Natural killer cell treated with Interleukin-12 subunit alpha and Interleukin-12 subunit beta and Interleukin-15 and Interleukin-18, amount 100 ng/mL, for 72 hours (primary cell): ENCODE results near the gene KCTD12. TPM values are rescaled to one million over a fixed set of nuclear protein-coding genes. Genes with fewer than 3 reads are reported as not detected.

Source experiments
- ATAC-seq, 2 donors: fragments of 150-1000 bp; cut with Tn5 transposase in 1 of 2; sonication (Bioruptor Pico), chemical (Tn5 transposase) in 1 of 2; 2 replicates each; pipeline ENCODE4 v1.10.0; 2021
- DNase-seq: peaks from one replicate; pipeline ENCODE4 v3.0.0; 2022; ENCODE audit warnings: low spot score
- H3K27ac Mint-ChIP-seq, 2 donors: 1 replicate in 1 of 2; 2 replicates in 1 of 2; pipeline ENCODE4 v1.8.0; 2022; ENCODE audit warnings: mixed read lengths in 2 of 2, mild to moderate bottlenecking in 1 of 2, moderate library complexity in 1 of 2
- H3K27me3 Mint-ChIP-seq, 2 donors: 1 replicate in 1 of 2; 2 replicates in 1 of 2; pipeline ENCODE4 v1.8.0; 2022; ENCODE audit warnings: mixed read lengths in 2 of 2
- H3K36me3 Mint-ChIP-seq: one replicate; pipeline ENCODE4 v1.8.0; 2022; ENCODE audit warnings: mixed read lengths
- H3K4me1 Mint-ChIP-seq, 2 donors: 1 replicate in 1 of 2; 2 replicates in 1 of 2; pipeline ENCODE4 v1.8.0; 2022; ENCODE audit warnings: low read depth in 2 of 2, mixed read lengths in 2 of 2, mild to moderate bottlenecking in 1 of 2
- H3K4me3 Mint-ChIP-seq: one replicate; pipeline ENCODE4 v1.8.0; 2022; ENCODE audit warnings: mixed read lengths
- H3K9me3 Mint-ChIP-seq: 2 replicates; pipeline ENCODE4 v1.8.0; 2022; ENCODE audit warnings: mixed read lengths
- total RNA-seq, 2 donors: library from RNA; stranded (reverse); gene quantifications; one replicate each; pipeline ENCODE4 v1.2.3, GENCODE V29; 2022

The KCTD12 gene
- total RNA-seq, 2 donors from 2014 or later: 0.39 to 0.76 TPM

- Mint-ChIP-seq H3K4me3 (no peak overlapping the region), H3K27ac (no peak overlapping the region), H3K9me3 (no peaks in the 10 kb centered on the region), H3K27me3 (peaks cover 25 to 26% of the 10 kb centered on the region in 2 donors), H3K36me3 (no peaks in the 10 kb centered on the region), H3K4me1 (no peaks in the 10 kb centered on the region)
- ATAC-seq (no peak), DNase-seq (no peak)
These were observed 52.7 kb downstream of the KCTD12 start for GRCh38 chr13:76833441-76833954.

DNA sequence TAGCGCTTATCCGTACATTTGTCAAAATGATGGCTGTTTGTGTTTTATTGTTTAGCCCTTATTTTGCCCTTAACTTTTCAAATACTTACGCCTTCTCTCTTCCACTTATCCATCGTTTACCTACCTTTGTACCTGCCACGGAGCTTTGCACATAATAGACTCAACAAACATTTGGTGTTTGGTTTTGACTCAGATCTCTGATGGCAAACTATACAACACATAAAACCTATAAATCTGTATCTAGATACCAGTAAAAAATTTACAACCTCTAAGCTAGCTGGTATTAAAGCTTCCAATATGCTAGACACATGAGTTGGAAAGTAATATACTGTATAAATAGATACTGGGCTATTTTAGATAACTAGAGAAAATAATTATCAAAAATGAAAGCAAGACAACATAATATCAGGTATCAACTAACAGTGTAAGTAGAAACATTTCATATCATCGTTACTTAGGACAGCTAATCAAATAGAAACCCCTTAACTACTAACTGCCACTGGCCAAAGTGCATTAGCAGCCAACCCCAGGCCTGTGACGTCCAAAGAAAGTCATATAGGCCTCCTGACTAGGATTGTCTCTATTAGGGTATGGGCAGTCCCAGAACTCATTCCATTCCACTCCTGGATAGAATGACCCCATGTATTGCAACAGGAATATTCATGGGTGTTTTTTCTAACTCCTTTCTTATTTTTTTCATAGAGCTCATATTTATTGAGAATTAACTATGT, 53.8 kb downstream of the KCTD12 start:
- H3K9me3 Mint-ChIP-seq: no peaks in the 10 kb centered on the region
- DNase-seq: no peak
- H3K4me1 Mint-ChIP-seq: peaks cover 0 to 2% of the 10 kb centered on the region in 2 donors
- H3K36me3 Mint-ChIP-seq: no peaks in the 10 kb centered on the region
- no peak overlapping the region for H3K27ac Mint-ChIP-seq
- peaks cover 25 to 27% of the 10 kb centered on the region in 2 donors for H3K27me3 Mint-ChIP-seq
- no peak for ATAC-seq
- H3K4me3 Mint-ChIP-seq: no peak overlapping the region

GRCh38 chr13:76830805-76831204, 55.4 kb downstream of the KCTD12 start:
- H3K9me3 Mint-ChIP-seq: no peaks in the 10 kb centered on the region
- H3K4me1 Mint-ChIP-seq: peaks cover 0 to 2% of the 10 kb centered on the region in 2 donors
- DNase-seq (no peak), ATAC-seq (no peak)
- no peaks in the 10 kb centered on the region for H3K36me3 Mint-ChIP-seq
- peaks cover 13 to 17% of the 10 kb centered on the region in 2 donors for H3K27me3 Mint-ChIP-seq
- no peak overlapping the region for H3K27ac Mint-ChIP-seq
- H3K4me3 Mint-ChIP-seq: no peak overlapping the region

Other genes starting within 250 kb of the KCTD12 start
- gene ACOD1, start 62.1 kb upstream of the KCTD12 start, total RNA-seq: not detected
- 1 to 10 TPM; 6.1 to 8.3 TPM for gene CLN5, start 105.7 kb upstream of the KCTD12 start, total RNA-seq
- gene FBXL3, start 140.8 kb upstream of the KCTD12 start, total RNA-seq: 10 to 100 TPM; 26.1 to 35.5 TPM